ENCODE results near the gene ARID1B.

DNA sequence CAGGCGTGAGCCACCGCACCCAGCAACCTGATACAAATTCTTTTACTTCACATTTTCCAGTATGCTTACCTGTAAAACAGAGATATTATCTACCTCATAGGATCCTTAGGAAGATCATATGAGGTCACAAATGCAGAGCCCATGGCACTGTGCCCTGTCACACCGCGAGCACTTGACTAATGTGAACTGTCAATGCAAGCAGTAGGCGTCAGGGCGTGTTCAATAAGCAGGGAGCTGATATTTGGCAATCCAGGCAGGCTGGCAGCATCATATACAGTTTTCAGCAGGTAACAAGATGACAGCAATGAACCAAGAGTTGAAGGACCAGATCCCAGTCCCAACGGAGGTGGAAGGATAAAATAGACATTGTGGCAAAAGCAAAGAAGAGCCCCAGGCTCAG, 14.6 kb upstream of the ARID1B start:
- TF ChIP-seq CTCF (conservative IDR thresholded peaks at IDR 0.05; ENCODE audit: low read length): no peak
- TF ChIP-seq EZH2phosphoT487 (IDR thresholded peaks at IDR 0.05; ENCODE audit: borderline replicate concordance, low read depth, low read length): no peak

Data from OCI-LY7 (cell line).